Measurements from ENCODE around the gene OR4D11. TPM values are rescaled to one million over a fixed set of nuclear protein-coding genes. Genes with fewer than 3 reads are reported as not detected.

OR4D11 gene
- not detected in 5 replicates for total RNA-seq (2022; extraction: Qiagen RNA extraction)

GRCh38 chr11:59503276-59503675 lies at the start of gene OR4D11:
TSS of gene OR4D11 (plus strand) at chr11:59503576. CDS start at chr11:59503576, 0 bp downstream.

GRCh38 chr11:59456661-59457060 lies 46.7 kb upstream of the OR4D11 start, which contains the start of gene OR4D6:
TSS of gene OR4D6 (plus strand) at chr11:59456961. CDS start at chr11:59456961, 0 bp downstream.

GRCh38 chr11:59473015-59473414 lies 30.4 kb upstream of the OR4D11 start, which contains the start of gene OR4D10:
TSS of gene OR4D10 (plus strand) at chr11:59473315. CDS start at chr11:59477430, 4,115 bp downstream.

GRCh38 chr11:59510941-59511589 lies 7.7 kb downstream of the OR4D11 start, which contains the start of gene OR4D9:
TSS of gene OR4D9 (plus strand) at chr11:59511539. CDS start at chr11:59514913, 3,374 bp downstream.

Other genes starting within 250 kb of the OR4D11 start
- gene OR5AN1, start 144.7 kb upstream of the OR4D11 start, total RNA-seq (2022; extraction: Qiagen RNA extraction) = not detected in 5 replicates
- gene OR5A2, start 77.2 kb upstream of the OR4D11 start, total RNA-seq (2022; extraction: Qiagen RNA extraction) = not detected in 5 replicates
- not detected in 5 replicates for gene OR5A1, start 67.1 kb upstream of the OR4D11 start, total RNA-seq (2022; extraction: Qiagen RNA extraction)
- gene OR4D6, start 46.6 kb upstream of the OR4D11 start, total RNA-seq (2022; extraction: Qiagen RNA extraction) = not detected in 5 replicates
- not detected in 5 replicates for gene OR4D10, start 30.3 kb upstream of the OR4D11 start, total RNA-seq (2022; extraction: Qiagen RNA extraction)
- gene OR4D9, start 8.0 kb downstream of the OR4D11 start, total RNA-seq (2022; extraction: Qiagen RNA extraction) = not detected in 5 replicates
- gene OSBP, start 112.2 kb downstream of the OR4D11 start, total RNA-seq (2022; extraction: Qiagen RNA extraction) = 26.9 to 36.3 TPM (median 29.8 TPM) in 5 replicates
- gene PATL1, start 165.5 kb downstream of the OR4D11 start, total RNA-seq (2022; extraction: Qiagen RNA extraction) = 40.9 to 51.0 TPM (median 46.9 TPM) in 5 replicates
- gene OR10V1, start 210.3 kb downstream of the OR4D11 start, total RNA-seq (2022; extraction: Qiagen RNA extraction) = not detected in 5 replicates